Ishikawa (cell line): ENCODE results near the gene FRMD6.

Experiments
- CEBPB ChIP-seq: IDR thresholded peaks from 2 replicates; pipeline ENCODE4 v1.6.1; 2012
- CREB1 ChIP-seq: IDR thresholded peaks from 2 replicates; pipeline ENCODE4 v1.6.1; 2012; ENCODE audit warnings: low read depth
- EGR1 ChIP-seq: IDR thresholded peaks from 2 replicates; pipeline ENCODE4 v1.6.1; 2012
- EP300 ChIP-seq: IDR thresholded peaks from 2 replicates; pipeline ENCODE4 v1.6.1; 2012; ENCODE audit warnings: borderline replicate concordance
- FOXM1 ChIP-seq: IDR thresholded peaks from 2 replicates; pipeline ENCODE4 v1.6.1; 2012; ENCODE audit warnings: low read depth, borderline replicate concordance
- MAX ChIP-seq: IDR thresholded peaks from 2 replicates; pipeline ENCODE4 v1.6.1; 2012
- NFIC ChIP-seq: IDR thresholded peaks from 2 replicates; pipeline ENCODE4 v1.6.1; 2012
- RAD21 ChIP-seq: IDR thresholded peaks from 2 replicates; pipeline ENCODE4 v1.6.1; 2012; ENCODE audit warnings: low read depth
- REST ChIP-seq: IDR thresholded peaks from 2 replicates; pipeline ENCODE4 v1.6.1; 2012; ENCODE audit warnings: low read depth, mild to moderate bottlenecking
- TAF1 ChIP-seq: IDR thresholded peaks from 2 replicates; pipeline ENCODE4 v1.6.1; 2012; ENCODE audit warnings: low read depth, mild to moderate bottlenecking
- TCF12 ChIP-seq: IDR thresholded peaks from 2 replicates; pipeline ENCODE4 v1.6.1; 2012; ENCODE audit warnings: low read depth
- TEAD4 ChIP-seq: IDR thresholded peaks from 2 replicates; pipeline ENCODE4 v1.6.1; 2012
- USF1 ChIP-seq: IDR thresholded peaks from 2 replicates; pipeline ENCODE4 v1.6.1; 2012
- YY1 ChIP-seq: IDR thresholded peaks from 2 replicates; pipeline ENCODE4 v1.6.1; 2012; ENCODE audit warnings: low read depth
- ZBTB7A ChIP-seq: IDR thresholded peaks from 2 replicates; pipeline ENCODE4 v1.6.1; 2012; ENCODE audit warnings: low read depth

Gene FRMD6

GRCh38 chr14:51624955-51625569 lies 26.6 kb upstream of the FRMD6 start:
- TF ChIP-seq ZBTB7A (no peak), NFIC (no peak), MAX (no peak), EP300 (no peak), TAF1 (no peak), EGR1 (no peak), CREB1 (no peak), FOXM1 (no peak), TCF12 (no peak), TEAD4 (no peak), CEBPB (no peak), REST (no peak), USF1 (no peak), RAD21 (no peak), YY1 (no peak)

GRCh38 chr14:51626185-51626584 lies 25.5 kb upstream of the FRMD6 start:
- TF ChIP-seq CEBPB (no peak), TCF12 (no peak), YY1 (no peak), TEAD4 (no peak)

GRCh38 chr14:51626788-51627187 lies 24.9 kb upstream of the FRMD6 start:
- TF ChIP-seq RAD21: no peak

GRCh38 chr14:51627313-51627712 lies 24.4 kb upstream of the FRMD6 start:
- TF ChIP-seq ZBTB7A (no peak), CREB1 (no peak), RAD21 (no peak), EP300 (no peak), CEBPB (no peak), NFIC (no peak), MAX (no peak), USF1 (no peak), REST (no peak), TAF1 (no peak), TEAD4 (no peak), EGR1 (no peak), YY1 (no peak), FOXM1 (no peak), TCF12 (no peak)

GRCh38 chr14:51628238-51628637 lies 23.5 kb upstream of the FRMD6 start:
- TF ChIP-seq FOXM1: no peak
- no peak for TF ChIP-seq RAD21
- TF ChIP-seq REST: no peak
- no peak for TF ChIP-seq TCF12
- no peak for TF ChIP-seq CEBPB
- TF ChIP-seq USF1: no peak
- no peak for TF ChIP-seq TEAD4
